GM23338 (cell line): ENCODE results near the gene CCZ1B. TPM values are rescaled to one million over a fixed set of nuclear protein-coding genes. Genes with fewer than 3 reads are reported as not detected.
"Not testable (repeated sequence)": the region's sequence is repeated elsewhere in the genome, so short reads cannot be mapped to it uniquely, and the experiment has no call there.

Experiments used
- ATAC-seq: fragments of 200-7000 bp; cut with Tn5 transposase; 3 replicates; pipeline ENCODE4 v1.9.1; 2020
- DNase-seq: peaks from one replicate; pipeline ENCODE4 v3.0.0-alpha.2; 2015; ENCODE audit warnings: low spot score
- H2AFZ ChIP-seq: fragments of 200-600 bp; sonication (generic); 2 replicates; pipeline ENCODE4 v1.8.0; 2016; ENCODE audit warnings: antibody characterized with exemption, mild to moderate bottlenecking, moderate library complexity
- H3F3A ChIP-seq: fragments of 200-600 bp; sonication (generic); replicated peaks from 2 replicates; pipeline ENCODE4 v1.8.0; 2017; ENCODE audit warnings: antibody characterized with exemption, mixed run types, low read depth
- H3K27ac ChIP-seq: fragments of 200-600 bp; sonication (generic); 2 replicates; pipeline ENCODE4 v1.6.1; 2016; ENCODE audit warnings: low read depth
- H3K27me3 ChIP-seq: fragments of 200-600 bp; sonication (generic); 2 replicates; pipeline ENCODE4 v1.8.0; 2016; ENCODE audit warnings: mild to moderate bottlenecking, mixed run types, moderate library complexity; ENCODE audit not compliant: insufficient read depth
- H3K36me3 ChIP-seq: fragments of 200-600 bp; sonication (generic); 2 replicates; pipeline ENCODE4 v1.8.0; 2016; ENCODE audit warnings: mild to moderate bottlenecking; ENCODE audit not compliant: insufficient read depth
- H3K4me1 ChIP-seq: fragments of 200-600 bp; sonication (generic); 2 replicates; pipeline ENCODE4 v1.8.0; 2016; ENCODE audit warnings: mild to moderate bottlenecking, moderate library complexity; ENCODE audit not compliant: insufficient read depth
- H3K4me2 ChIP-seq: fragments of 200-600 bp; sonication (generic); 2 replicates; pipeline ENCODE4 v1.7.1; 2017; ENCODE audit warnings: mixed run types
- H3K4me3 ChIP-seq: fragments of 200-600 bp; sonication (generic); 2 replicates; pipeline ENCODE4 v1.6.1; 2016; ENCODE audit warnings: mixed run types
- H3K79me2 ChIP-seq: fragments of 200-600 bp; sonication (generic); replicated peaks from 2 replicates; pipeline ENCODE4 v1.8.0; 2017; ENCODE audit warnings: mild to moderate bottlenecking; ENCODE audit not compliant: insufficient read depth
- H3K9me2 ChIP-seq: fragments of 200-600 bp; sonication (generic); 2 replicates; pipeline ENCODE4 v1.8.0; 2017; ENCODE audit not compliant: insufficient read depth
- H4K20me1 ChIP-seq: fragments of 200-600 bp; sonication (generic); replicated peaks from 2 replicates; pipeline ENCODE4 v1.8.0; 2017; ENCODE audit warnings: mild to moderate bottlenecking; ENCODE audit not compliant: insufficient read depth
- H3K27ac Mint-ChIP-seq: 2 replicates; pipeline ENCODE4 v1.8.0; 2020; ENCODE audit warnings: inconsistent platforms, mild to moderate bottlenecking, moderate library complexity, mixed read lengths
- H3K27me3 Mint-ChIP-seq: 3 replicates; pipeline ENCODE4 v1.8.0; 2022; ENCODE audit warnings: low read depth, mild to moderate bottlenecking, moderate library complexity, mixed read lengths, inconsistent platforms; ENCODE audit not compliant: insufficient read depth, poor library complexity
- H3K36me3 Mint-ChIP-seq: 3 replicates; pipeline ENCODE4 v1.8.0; 2021; ENCODE audit warnings: low read depth, mild to moderate bottlenecking, inconsistent platforms, moderate library complexity, mixed read lengths
- H3K4me1 Mint-ChIP-seq: 3 replicates; pipeline ENCODE4 v1.8.0; 2020; ENCODE audit warnings: mild to moderate bottlenecking, inconsistent platforms, mixed read lengths
- H3K4me3 Mint-ChIP-seq: 3 replicates; pipeline ENCODE4 v1.8.0; 2021; ENCODE audit warnings: moderate library complexity, mild to moderate bottlenecking, inconsistent platforms, mixed read lengths
- H3K9me3 Mint-ChIP-seq: 3 replicates; pipeline ENCODE4 v1.8.0; 2020; ENCODE audit warnings: moderate library complexity, mild to moderate bottlenecking, inconsistent platforms, mixed read lengths
- polyA plus RNA-seq: library from polyadenylated mRNA; unstranded; fragments of >200 nt; fragmentation: Nextera tagmentation; extraction: Ambion mirVana; gene quantifications from 2 replicates; pipeline ENCODE4 v1.2.1, GENCODE V29; 2016
- total RNA-seq: library from RNA; depleted of rRNA; stranded (reverse); fragments of >200 nt; shearing (Covaris generic); gene quantifications from 2 replicates; pipeline ENCODE4 v1.2.3, GENCODE V29; 2014

Gene CCZ1B
- total and polyA plus RNA-seq, 2 experiments from 2014 or later, result 60.1 to 62.0 TPM

DNA sequence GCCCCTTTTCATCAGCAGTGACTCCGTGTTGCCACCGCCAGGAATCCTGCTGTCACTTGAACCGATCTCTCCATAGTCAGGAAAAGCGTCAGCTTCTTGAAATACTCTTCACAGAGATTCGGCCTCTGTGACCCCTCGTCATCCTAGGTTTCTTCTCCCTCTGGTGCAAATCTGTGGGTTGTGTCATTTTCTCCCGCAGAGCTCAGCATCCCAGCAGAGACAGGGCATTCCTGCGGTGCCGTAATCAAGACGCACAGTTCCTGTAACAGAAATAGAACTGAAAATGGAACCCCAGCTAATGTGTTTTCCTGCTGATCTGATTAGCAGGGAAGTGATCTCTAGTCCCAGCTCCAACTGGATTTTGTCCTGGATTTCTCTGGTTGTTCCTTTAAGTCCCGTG is 31.8 kb downstream of the CCZ1B start:
- not testable (repeated sequence) for H3K9me2 ChIP-seq, H3K4me1 ChIP-seq, H3K4me3 ChIP-seq, H3K27ac Mint-ChIP-seq, H3K9me3 Mint-ChIP-seq, H3F3A ChIP-seq, H3K4me1 Mint-ChIP-seq, H3K27me3 ChIP-seq, ATAC-seq, DNase-seq, H3K36me3 Mint-ChIP-seq, H3K36me3 ChIP-seq, H3K27me3 Mint-ChIP-seq, H3K4me3 Mint-ChIP-seq, H3K79me2 ChIP-seq, H3K4me2 ChIP-seq, H2AFZ ChIP-seq, H3K27ac ChIP-seq, H4K20me1 ChIP-seq

DNA sequence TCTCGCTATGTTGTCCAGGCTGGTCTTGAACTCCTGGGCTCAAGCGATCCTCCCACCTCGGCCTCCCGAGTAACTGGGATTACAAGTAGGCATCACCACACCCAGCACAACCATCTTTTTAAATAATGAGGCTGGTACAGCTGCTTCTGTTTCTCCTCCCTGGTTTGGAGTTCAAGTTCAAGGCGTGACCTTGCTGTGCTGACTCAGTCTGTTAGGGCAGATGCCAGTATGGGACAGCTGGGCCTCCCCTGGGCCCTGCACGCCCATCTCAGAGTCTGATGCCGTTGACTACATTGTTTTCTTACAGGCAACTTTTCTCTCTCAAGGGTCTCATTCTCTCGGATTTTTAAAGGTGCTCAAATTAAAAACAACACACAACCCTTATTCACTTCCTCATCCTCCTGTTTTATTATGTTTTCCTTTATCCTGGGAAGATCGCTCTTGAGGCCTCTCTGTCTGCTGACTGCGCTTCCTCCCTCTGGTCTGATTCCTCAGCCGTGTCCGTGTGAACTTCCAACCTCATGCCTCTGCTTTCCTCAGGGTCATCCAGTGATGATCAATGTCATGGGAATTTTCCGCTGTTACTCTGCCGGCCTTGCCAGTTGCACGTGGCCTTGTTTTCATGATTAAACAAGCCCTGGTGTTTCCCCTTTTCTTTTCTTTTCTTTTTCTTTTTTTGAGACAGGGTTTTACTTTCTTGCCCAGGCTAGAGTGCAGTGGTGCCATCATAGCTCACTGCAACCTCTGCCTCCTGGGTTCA is 33.8 kb downstream of the CCZ1B start:
- H3K4me1 ChIP-seq, H3K4me3 ChIP-seq, H3K36me3 Mint-ChIP-seq, H3K4me3 Mint-ChIP-seq, H3K27ac Mint-ChIP-seq, H2AFZ ChIP-seq, H3K36me3 ChIP-seq, H3K9me2 ChIP-seq, H3K27ac ChIP-seq, DNase-seq, H3K4me1 Mint-ChIP-seq, H3K79me2 ChIP-seq, H3F3A ChIP-seq, H3K27me3 Mint-ChIP-seq, ATAC-seq, H3K4me2 ChIP-seq, H3K9me3 Mint-ChIP-seq, H3K27me3 ChIP-seq, H4K20me1 ChIP-seq: not testable (repeated sequence)

DNA sequence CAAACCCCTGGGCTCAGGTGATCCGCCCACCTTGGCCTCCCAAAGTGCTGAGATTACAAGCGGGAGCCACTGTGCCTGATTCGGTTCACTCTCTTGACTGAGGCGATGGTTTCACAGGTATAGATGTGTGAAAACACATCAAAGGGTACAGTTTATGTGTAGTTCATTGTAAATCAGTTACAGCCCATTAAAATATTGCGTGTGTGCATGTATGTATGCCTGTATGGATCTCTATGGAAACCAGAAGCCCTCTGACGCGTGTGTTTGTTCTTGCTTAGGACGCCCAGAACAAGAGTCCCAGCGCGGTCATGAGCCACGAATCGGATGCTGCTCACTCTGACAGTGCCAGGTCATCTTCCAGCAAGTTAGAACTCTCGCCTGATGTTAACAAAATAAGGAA is 36.7 kb downstream of the CCZ1B start:
- not testable (repeated sequence) for H2AFZ ChIP-seq, H3K4me1 Mint-ChIP-seq, H3K27me3 ChIP-seq, H3K9me3 Mint-ChIP-seq, H3K4me3 ChIP-seq, H3K36me3 Mint-ChIP-seq, H3K4me2 ChIP-seq, H3K79me2 ChIP-seq, H3K4me3 Mint-ChIP-seq, H3K9me2 ChIP-seq, H3K36me3 ChIP-seq, H3K27ac Mint-ChIP-seq, H4K20me1 ChIP-seq, H3K4me1 ChIP-seq, H3K27me3 Mint-ChIP-seq, ATAC-seq, DNase-seq, H3K27ac ChIP-seq, H3F3A ChIP-seq

DNA sequence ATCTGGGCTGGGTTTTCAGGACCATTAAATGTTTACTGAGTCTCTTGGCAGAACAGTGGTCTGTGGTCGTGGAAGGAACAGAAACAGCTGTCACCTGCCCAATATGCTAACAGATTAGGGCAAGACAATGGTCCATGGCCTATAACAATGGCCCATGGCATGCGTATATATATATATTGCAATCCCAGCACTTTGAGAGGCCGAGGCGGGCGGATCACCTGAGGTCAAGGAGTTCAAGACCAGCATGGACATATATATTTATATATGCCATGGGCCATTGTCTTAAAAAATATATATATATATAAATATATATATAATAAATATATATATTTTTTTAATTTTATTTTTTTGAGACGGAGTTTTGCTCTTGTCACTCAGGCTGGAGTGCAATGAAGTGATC is 44.5 kb downstream of the CCZ1B start:
- not testable (repeated sequence) for H3K27ac ChIP-seq, H3K4me3 Mint-ChIP-seq, H3K79me2 ChIP-seq, H3K9me2 ChIP-seq, H3K9me3 Mint-ChIP-seq, H3K27me3 Mint-ChIP-seq, ATAC-seq, H3K4me2 ChIP-seq, H3K4me1 Mint-ChIP-seq, H4K20me1 ChIP-seq, H3K4me3 ChIP-seq, H3K36me3 ChIP-seq, H3K27me3 ChIP-seq, H3K36me3 Mint-ChIP-seq, H3K27ac Mint-ChIP-seq, H3F3A ChIP-seq, H2AFZ ChIP-seq, H3K4me1 ChIP-seq, DNase-seq

DNA sequence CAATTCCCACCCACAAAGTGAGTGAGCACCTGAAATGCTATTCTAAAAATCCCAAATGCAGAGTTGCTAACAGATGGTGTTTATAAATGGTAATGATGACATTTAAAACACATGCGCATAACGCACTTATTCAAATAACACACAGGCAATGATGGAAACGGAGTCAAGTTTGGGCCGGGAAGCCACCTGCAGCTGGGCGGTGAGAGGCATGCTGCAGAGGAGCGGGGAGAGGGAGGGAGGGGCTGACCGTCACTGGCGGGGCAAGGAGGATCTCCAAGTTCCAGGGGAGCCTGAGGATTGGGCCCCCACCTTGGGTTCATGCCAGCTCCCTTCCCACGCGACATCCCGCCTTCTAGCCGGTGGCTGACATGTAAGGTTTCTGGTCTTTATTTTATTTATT is 64.9 kb downstream of the CCZ1B start:
- not testable (repeated sequence) for H3K27ac Mint-ChIP-seq, H2AFZ ChIP-seq, H3K36me3 Mint-ChIP-seq, H3K27me3 Mint-ChIP-seq, H3K4me2 ChIP-seq, H3K4me1 ChIP-seq, H3K4me1 Mint-ChIP-seq, H3K4me3 Mint-ChIP-seq, H3K36me3 ChIP-seq, H3K9me3 Mint-ChIP-seq, H3K79me2 ChIP-seq, H4K20me1 ChIP-seq, H3K27ac ChIP-seq, H3K27me3 ChIP-seq, H3K9me2 ChIP-seq, H3K4me3 ChIP-seq, H3F3A ChIP-seq, DNase-seq
- peak; percentile 85 for ATAC-seq

DNA sequence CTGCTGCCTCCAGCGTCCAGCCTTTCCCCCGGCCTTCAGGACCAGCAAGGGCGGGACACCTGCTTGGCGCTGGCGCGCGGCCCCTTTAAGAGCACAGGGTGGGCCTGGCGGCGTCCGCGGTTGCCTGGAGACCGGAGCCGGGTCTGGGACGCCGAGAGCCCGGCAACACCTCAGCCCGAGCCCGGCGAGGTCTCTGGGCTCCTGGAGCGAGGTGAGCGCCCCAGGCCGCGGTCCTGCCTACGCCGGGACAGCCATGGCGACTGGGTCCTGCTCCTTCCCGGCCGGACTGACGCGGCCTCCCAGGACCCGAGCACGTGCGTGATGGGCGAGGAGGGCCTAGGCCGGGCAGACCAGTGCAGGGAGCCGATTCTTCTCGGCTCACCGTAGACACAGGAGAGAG is 72.1 kb downstream of the CCZ1B start, which contains the start of gene RSPH10B2:
RSPH10B2 (plus strand) TSS at position 140 of the 400 bp plus-strand sequence. CDS start 3,575 bp downstream, outside the sequence.
- H4K20me1 ChIP-seq, H3K4me3 Mint-ChIP-seq, H3K36me3 ChIP-seq, H3K9me2 ChIP-seq, H3K79me2 ChIP-seq, H3K27me3 Mint-ChIP-seq, H3K27me3 ChIP-seq, H3K36me3 Mint-ChIP-seq, H3F3A ChIP-seq, H3K27ac Mint-ChIP-seq, H3K9me3 Mint-ChIP-seq, H3K4me1 ChIP-seq, H2AFZ ChIP-seq, H3K27ac ChIP-seq, H3K4me1 Mint-ChIP-seq: not testable (repeated sequence)
- ATAC-seq (peak; percentile 97), DNase-seq (peak; percentile 37)
- peak within 1 kb of the TSS; percentile 56 for H3K4me3 ChIP-seq
- H3K4me2 ChIP-seq, result peak within 1 kb of the TSS; percentile 74

DNA sequence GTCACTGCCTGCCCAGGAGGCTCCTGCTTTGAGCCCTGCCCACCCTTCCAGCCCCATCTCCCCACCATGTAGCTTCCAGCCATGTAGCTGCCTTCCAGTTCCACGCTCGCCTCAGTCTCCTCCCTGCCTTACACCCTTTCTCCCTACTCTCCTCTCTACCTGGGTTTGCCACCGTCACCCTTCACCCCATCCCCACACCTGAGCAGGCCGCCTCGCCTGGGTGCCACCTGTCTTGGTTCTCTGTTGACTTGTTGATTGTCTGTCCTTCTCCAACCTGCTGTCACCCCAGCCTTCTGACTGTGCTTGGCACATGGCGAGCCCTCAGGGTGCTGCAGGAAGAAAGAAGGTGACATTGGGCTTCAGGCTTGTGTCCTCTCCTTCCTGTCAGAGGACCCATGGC is 75.9 kb downstream of the CCZ1B start:
- H3K9me2 ChIP-seq, ATAC-seq, H2AFZ ChIP-seq, H3K4me3 ChIP-seq, H3F3A ChIP-seq, H3K36me3 ChIP-seq, H3K4me1 Mint-ChIP-seq, H3K27ac Mint-ChIP-seq, H3K9me3 Mint-ChIP-seq, H3K36me3 Mint-ChIP-seq, H4K20me1 ChIP-seq, H3K27me3 Mint-ChIP-seq, DNase-seq, H3K27me3 ChIP-seq, H3K4me1 ChIP-seq, H3K79me2 ChIP-seq, H3K27ac ChIP-seq, H3K4me2 ChIP-seq, H3K4me3 Mint-ChIP-seq: not testable (repeated sequence)
